GM12878 (cell line): Measurements from ENCODE around the gene BCL10. TPM values are rescaled to one million over a fixed set of nuclear protein-coding genes. Genes with fewer than 3 reads are reported as not detected.

Source experiments
- ATAC-seq: fragments of 200-7000 bp; cut with Tn5 transposase; 3 replicates; pipeline ENCODE4 v1.9.1; 2020; ENCODE audit warnings: mild to moderate bottlenecking, moderate library complexity
- BruUV-seq: library from RNA; stranded (reverse); fragments of 400-500 nt; replicated peaks from 2 replicates; lab custom pipeline; 2021; lab: Mats Ljungman, UMichigan
- CTCF ChIA-PET: fragments of 300-600 bp; sonication (Branson Sonifier 250); formaldehyde crosslinking; extraction: SDS; loops from one replicate; lab custom pipeline; 2021; ENCODE audit warnings: inconsistent platforms; lab: Yijun Ruan, JAX
- POLR2A ChIA-PET: fragments of 350-600 bp; formaldehyde crosslinking; extraction: SDS; loops from one replicate; lab custom pipeline; 2021; ENCODE audit warnings: inconsistent platforms; lab: Charles Lee
- RAD21 ChIA-PET: fragments of 300-600 bp; sonication (Branson Sonifier 250); formaldehyde crosslinking; loops from one replicate; lab custom pipeline; 2023; ENCODE audit warnings: antibody characterized with exemption; ENCODE audit not compliant: unreplicated experiment; lab: Charles Lee
- SMC1A ChIA-PET: fragments of 300-600 bp; sonication (Branson Sonifier 250); formaldehyde crosslinking; loops from one replicate; lab custom pipeline; 2023; ENCODE audit not compliant: unreplicated experiment, uncharacterized antibody; lab: Charles Lee
- DNase-seq: peaks from one replicate; pipeline ENCODE4 v3.0.0-alpha.2; 2011; ENCODE audit warnings: low read depth, low spot score
- FAIRE-seq: peaks from 3 replicates; lab custom pipeline; 2011; peaks lifted over from hg19 to GRCh38; lab: Jason Lieb, UNC
- H2AFZ ChIP-seq: 2 replicates; pipeline ENCODE4 v1.6.0; 2011; ENCODE audit warnings: low read depth, low read length, control low read depth; ENCODE audit not compliant: control insufficient read depth
- H3K27ac ChIP-seq: 2 replicates; pipeline ENCODE4 v1.5.1; 2011; ENCODE audit warnings: control low read depth; ENCODE audit not compliant: control insufficient read depth, insufficient read depth
- H3K27me3 ChIP-seq, 2 experiments: replicated peaks in 1 of 2; 2 replicates each; pipeline versions ENCODE4 v1.6.0 to v1.6.1; 2011; ENCODE audit warnings: low read length in 1 of 2; ENCODE audit not compliant: control insufficient read depth in 2 of 2, insufficient read depth in 2 of 2
- H3K36me3 ChIP-seq, 2 experiments: 2 replicates each; pipeline ENCODE4 v1.5.1; 2011; ENCODE audit warnings: low read length in 1 of 2; ENCODE audit not compliant: control insufficient read depth in 2 of 2, insufficient read depth in 2 of 2
- H3K4me1 ChIP-seq: 2 replicates; pipeline ENCODE4 v1.6.1; 2011; ENCODE audit warnings: mild to moderate bottlenecking, low read length, moderate library complexity, mixed read lengths; ENCODE audit not compliant: control insufficient read depth, insufficient read depth
- H3K4me2 ChIP-seq: 2 replicates; pipeline ENCODE4 v1.6.0; 2011; ENCODE audit warnings: control low read depth; ENCODE audit not compliant: control insufficient read depth, insufficient read depth
- H3K4me3 ChIP-seq: fragments of 200-600 bp; sonication (generic); 2 replicates; pipeline ENCODE4 v1.5.1; 2016
- H3K79me2 ChIP-seq: 2 replicates; pipeline ENCODE4 v1.6.0; 2011; ENCODE audit warnings: low read length; ENCODE audit not compliant: control insufficient read depth, insufficient read depth
- H3K9ac ChIP-seq: 2 replicates; pipeline ENCODE4 v1.8.0; 2011; ENCODE audit warnings: low read length, control low read depth, mixed read lengths; ENCODE audit not compliant: control insufficient read depth, insufficient read depth
- H3K9me3 ChIP-seq: replicated peaks from 3 replicates; pipeline ENCODE4 v1.5.1; 2011; ENCODE audit warnings: mild to moderate bottlenecking, low read length; ENCODE audit not compliant: control insufficient read depth, insufficient read depth
- H4K20me1 ChIP-seq: 2 replicates; pipeline ENCODE4 v1.6.0; 2011; ENCODE audit not compliant: control insufficient read depth, insufficient read depth
- ESRRA ChIP-seq: IDR thresholded peaks from 2 replicates; pipeline ENCODE4 v1.6.1; 2012; ENCODE audit warnings: mild to moderate bottlenecking, low read length, improper control_type of control experiment
- GATAD2B ChIP-seq: fragments of 450-650 bp; conservative IDR thresholded peaks from 2 replicates; pipeline ENCODE4 v1.6.1; 2017; ENCODE audit warnings: low read depth, mild to moderate bottlenecking, moderate library complexity
- KLF5 ChIP-seq: fragments of 450-650 bp; IDR thresholded peaks from 2 replicates; pipeline ENCODE4 v1.6.1; 2014; ENCODE audit warnings: mild to moderate bottlenecking; ENCODE audit not compliant: partially characterized antibody
- PAX5 ChIP-seq: IDR thresholded peaks from 2 replicates; pipeline ENCODE4 v1.6.1; 2011; ENCODE audit warnings: low read depth, low read length, borderline replicate concordance
- PAX8 ChIP-seq: fragments of 450-650 bp; IDR thresholded peaks from 2 replicates; pipeline ENCODE4 v1.6.1; 2017; ENCODE audit warnings: mild to moderate bottlenecking, moderate library complexity
- POLR2AphosphoS2 ChIP-seq: IDR thresholded peaks from 2 replicates; pipeline ENCODE4 v1.6.1; 2011; ENCODE audit warnings: low read depth, mild to moderate bottlenecking, low read length, improper control_type of control experiment, moderate library complexity
- POU2F2 ChIP-seq: IDR thresholded peaks from 3 replicates; pipeline ENCODE4 v1.6.1; 2011; ENCODE audit warnings: low read depth, mild to moderate bottlenecking, low read length, borderline replicate concordance
- RAD21 ChIP-seq: IDR thresholded peaks from 2 replicates; pipeline ENCODE4 v1.6.1; 2011; ENCODE audit warnings: mild to moderate bottlenecking, low read depth, low read length, moderate library complexity; ENCODE audit not compliant: insufficient read depth
- STAT1 ChIP-seq: fragments of 450-650 bp; conservative IDR thresholded peaks from 2 replicates; pipeline ENCODE4 v1.6.1; 2014; ENCODE audit warnings: antibody characterized with exemption, mild to moderate bottlenecking
- YBX1 ChIP-seq: fragments of 450-650 bp; IDR thresholded peaks from 2 replicates; pipeline ENCODE4 v1.6.1; 2016; ENCODE audit warnings: antibody characterized with exemption
- WGBS: methylation state at CpG from one replicate; pipeline ENCODE4 v1.1.6; 2016; ENCODE audit warnings: low lambda C conversion rate; ENCODE audit not compliant: insufficient replicate concordance, insufficient coverage; ENCODE audit errors: missing lambda C conversion rate; 5-methylcytosine and 5-hydroxymethylcytosine counted together
- in situ Hi-C: fragments of 300-500 bp; cut with MboI; formaldehyde crosslinking; loops from 9 replicates; pipeline ENCODE4 v1.14.3; 2018; ENCODE audit warnings: mixed read lengths
- intact Hi-C: fragments of 100-400 bp; cut with micrococcal nuclease; formaldehyde crosslinking; loops from one replicate; pipeline ENCODE4 v1.14.2; 2022; ENCODE audit not compliant: unreplicated experiment
- polyA plus RNA-seq, 11 experiments: library from polyadenylated mRNA; depleted of rRNA in 4 of 11; unstranded in 6 of 11; stranded (reverse) in 5 of 11; fragments of >200 nt; fragmentation: Nextera tagmentation in 4 of 11; fragmentation: Illumina TruSeq in 1 of 11; extraction: Ambion mirVana in 4 of 11; extraction: Trizol in 1 of 11; gene quantifications; 1 replicate in 1 of 11; 2 replicates in 10 of 11; pipeline versions ENCODE4 v1.2.1 to v1.2.3, GENCODE V29; 2011 to 2016; ENCODE audit warnings: inconsistent platforms in 2 of 11, missing spikeins in 2 of 11, low read depth in 1 of 11
- total RNA-seq, 4 experiments: library from RNA; depleted of rRNA in 3 of 4; stranded (reverse); fragments of >200 nt in 3 of 4; fragmentation: Illumina TruSeq in 1 of 4; extraction: Trizol in 1 of 4; gene quantifications; 2 replicates each; pipeline versions ENCODE4 v1.2.1 to v1.2.3, GENCODE V29; 2013 to 2021

Gene BCL10
- total and polyA plus RNA-seq, 10 of the 15 experiments (the other 5 are each of a cell fraction or from before 2014, with no cell fraction given) = 10.6 to 35.2 (median 19.5) TPM

- ChIA-PET RAD21 (no interaction called here), SMC1A (no interaction called here), CTCF (interaction anchor here (0.6 kb wide), 2 partner anchors 9 to 246 kb away, joined by 3 read pairs; no protein-coding TSS in a partner anchor), POLR2A (no interaction called here)
- no peaks in the 10 kb centered on the region for H4K20me1 ChIP-seq
- H3K4me2 ChIP-seq = no peak overlapping the region
- WGBS = 63% methylated on average over 2 of the region's 2 CpGs
- no peaks in the 10 kb centered on the region for H3K4me1 ChIP-seq
- BruUV-seq = no TSS peak
- TF ChIP-seq PAX8 (no peak), PAX5 (no peak)
- intact Hi-C loops = no loop called here
- H3K27me3 ChIP-seq = no peaks in the 10 kb centered on the region; a peak in 1 of 4 replicates
- H3K9ac ChIP-seq = no peak overlapping the region
- in situ Hi-C loops = loop anchor here (25.0 kb wide), 1 partner anchor 692 kb away; no protein-coding TSS in a partner anchor
- H3K4me3 ChIP-seq = no peak overlapping the region
- no peaks in the 10 kb centered on the region for H3K9me3 ChIP-seq
- ATAC-seq (no peak; the same call in 1 of the 3 replicates), FAIRE-seq (no peak), DNase-seq (no peak)
- no peaks in the 10 kb centered on the region for H3K36me3 ChIP-seq
- no peak overlapping the region for H2AFZ ChIP-seq
- no peak overlapping the region for H3K27ac ChIP-seq
- H3K79me2 ChIP-seq = no peaks in the 10 kb centered on the region
These were observed 44.1 kb upstream of the BCL10 start for GRCh38 chr1:85320371-85321131.

- RAD21 ChIA-PET = no interaction called here
- H2AFZ ChIP-seq = no peak overlapping the region
- 57% methylated on average over 4 of the region's 4 CpGs for WGBS
These were observed 43.5 kb upstream of the BCL10 start for GRCh38 chr1:85319931-85320330.

More at GRCh38 chr1:85319931-85320330, 43.5 kb upstream of the BCL10 start:
- no peaks in the 10 kb centered on the region for H3K36me3 ChIP-seq
- no peak overlapping the region for H3K4me2 ChIP-seq
- ChIA-PET CTCF (interaction anchor here (0.6 kb wide), 1 partner anchor 8 kb away, joined by 3 read pairs; no protein-coding TSS in a partner anchor), SMC1A (no interaction called here), POLR2A (no interaction called here)
- no peak for DNase-seq
- no peak overlapping the region for H3K27ac ChIP-seq
- H3K9ac ChIP-seq = no peak overlapping the region
- no peaks in the 10 kb centered on the region for H3K9me3 ChIP-seq
- in situ Hi-C loops (loop anchor here (25.0 kb wide), 1 partner anchor 692 kb away; no protein-coding TSS in a partner anchor), intact Hi-C loops (no loop called here)
- BruUV-seq = no TSS peak
- TF ChIP-seq STAT1 = no peak
- no peak for TF ChIP-seq GATAD2B
- TF ChIP-seq POLR2AphosphoS2 = no peak
- no peak for TF ChIP-seq ESRRA
- TF ChIP-seq YBX1 = no peak
- TF ChIP-seq RAD21 = no peak
- no peak for TF ChIP-seq KLF5
- no peak for TF ChIP-seq POU2F2
- no peaks in the 10 kb centered on the region for H4K20me1 ChIP-seq
- ATAC-seq = no peak
- H3K4me3 ChIP-seq = no peak overlapping the region
- no peaks in the 10 kb centered on the region for H3K79me2 ChIP-seq
- H3K4me1 ChIP-seq = no peaks in the 10 kb centered on the region
- no peak for FAIRE-seq
- H3K27me3 ChIP-seq = no peaks in the 10 kb centered on the region; a peak in 1 of 4 replicates
